Mesodermal cell (in vitro differentiated cells): ENCODE data around the gene CALCB.

ENCODE experiments used
- H3K27ac ChIP-seq: 2 replicates; pipeline ENCODE4 v1.7.0; 2013; ENCODE audit warnings: mild to moderate bottlenecking, low read depth, low read length, moderate library complexity; ENCODE audit not compliant: severe bottlenecking
- H3K36me3 ChIP-seq: 2 replicates; pipeline ENCODE4 v1.7.1; 2013; ENCODE audit warnings: mild to moderate bottlenecking, low read length, moderate library complexity; ENCODE audit not compliant: control insufficient read depth, insufficient read depth
- H3K4me1 ChIP-seq: one replicate; pipeline ENCODE4 v1.7.1; 2013; ENCODE audit warnings: mild to moderate bottlenecking, low read length; ENCODE audit not compliant: insufficient read depth, control insufficient read depth, poor library complexity, severe bottlenecking
- H3K4me3 ChIP-seq: 2 replicates; pipeline ENCODE4 v1.7.0; 2013; ENCODE audit warnings: low read length, control low read depth, mild to moderate bottlenecking; ENCODE audit not compliant: insufficient read depth, poor library complexity, severe bottlenecking; ENCODE audit errors: extremely low read depth
- H3K9me3 ChIP-seq: 2 replicates; pipeline ENCODE4 v1.7.1; 2013; ENCODE audit warnings: mild to moderate bottlenecking, low read length, moderate library complexity; ENCODE audit not compliant: control insufficient read depth
- WGBS, 2 experiments: methylation state at CpG; one replicate each; pipeline ENCODE4 v1.1.5; 2013; ENCODE audit warnings: missing lambda C conversion rate in 2 of 2; ENCODE audit not compliant: insufficient coverage in 2 of 2; 5-methylcytosine and 5-hydroxymethylcytosine counted together

Gene CALCB

DNA sequence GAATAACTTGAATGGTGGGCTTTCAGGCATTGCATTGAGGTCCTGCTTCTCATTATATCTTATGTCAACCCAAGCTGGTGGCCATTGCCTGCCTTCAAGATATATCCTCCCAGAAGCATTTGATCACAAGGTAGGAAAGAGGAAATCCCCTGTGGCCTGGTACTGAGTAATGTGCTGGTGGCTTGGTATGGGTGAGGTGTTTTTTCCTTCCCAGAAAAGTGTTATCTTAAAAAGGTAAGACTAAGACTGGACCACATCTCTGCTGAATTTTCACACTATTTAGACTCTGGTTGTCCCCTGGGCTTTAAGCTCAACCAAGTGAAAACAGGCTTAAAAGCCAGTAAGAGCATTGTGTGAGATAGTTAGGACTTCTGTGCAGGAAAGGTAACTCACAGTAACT is 45.0 kb downstream of the CALCB start:
- no peaks in the 10 kb centered on the region for H3K9me3 ChIP-seq
- peaks cover 2% of the 10 kb centered on the region for H3K4me1 ChIP-seq
- H3K27ac ChIP-seq, result no peak overlapping the region
- no peak overlapping the region for H3K4me3 ChIP-seq
- H3K36me3 ChIP-seq, result no peaks in the 10 kb centered on the region

DNA sequence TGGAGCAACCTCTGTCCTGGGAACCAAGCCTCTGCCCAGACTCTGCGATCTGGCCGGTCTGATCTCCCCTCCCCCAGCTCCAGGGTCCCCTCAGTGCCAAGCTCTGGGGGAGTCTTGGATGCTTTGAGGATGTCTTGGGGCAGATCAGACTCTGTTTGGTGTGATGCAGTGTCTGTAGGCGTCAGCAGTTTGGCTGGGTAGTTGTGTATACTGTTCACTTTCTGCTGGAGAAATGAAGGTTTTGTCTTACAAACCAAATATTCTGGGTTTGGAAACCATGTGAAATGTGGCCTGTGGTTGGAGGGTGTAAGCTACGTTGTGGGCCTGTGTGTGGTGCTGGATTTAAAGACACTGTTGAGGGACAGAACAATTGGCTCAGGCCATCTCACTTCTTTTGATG is 46.0 kb downstream of the CALCB start:
- Histone ChIP-seq H3K9me3 (no peaks in the 10 kb centered on the region), H3K4me3 (no peak overlapping the region), H3K4me1 (peaks cover 9% of the 10 kb centered on the region), H3K27ac (no peak overlapping the region), H3K36me3 (no peaks in the 10 kb centered on the region)
- 83 to 86% methylated on average over 1 to 3 of the region's 4 CpGs for WGBS, 2 experiments

DNA sequence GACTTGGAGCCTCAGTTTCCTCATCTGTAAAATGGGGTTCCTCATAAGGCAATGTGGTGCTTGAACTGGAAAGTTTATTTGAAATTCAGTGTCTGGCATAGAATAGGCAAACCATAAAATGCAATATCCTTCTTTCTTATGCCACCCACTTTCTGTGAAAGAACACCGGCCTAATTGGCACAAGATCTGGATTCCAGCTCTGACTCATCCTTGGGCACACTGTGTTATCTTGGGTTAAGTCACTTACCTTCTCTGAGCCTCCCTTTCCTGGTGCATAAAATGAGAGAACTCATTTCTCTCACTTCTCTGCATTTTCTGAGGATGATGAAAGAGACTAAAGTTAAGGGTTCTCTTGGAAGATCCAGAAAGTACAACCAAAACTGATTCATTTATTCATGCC is 46.4 kb downstream of the CALCB start:
- no peaks in the 10 kb centered on the region for H3K9me3 ChIP-seq
- H3K4me1 ChIP-seq, result peaks cover 10% of the 10 kb centered on the region
- 60 to 100% methylated on average over 1 of the region's 1 CpG for WGBS, 2 experiments
- H3K4me3 ChIP-seq, result no peak overlapping the region
- H3K27ac ChIP-seq, result no peak overlapping the region
- no peaks in the 10 kb centered on the region for H3K36me3 ChIP-seq

DNA sequence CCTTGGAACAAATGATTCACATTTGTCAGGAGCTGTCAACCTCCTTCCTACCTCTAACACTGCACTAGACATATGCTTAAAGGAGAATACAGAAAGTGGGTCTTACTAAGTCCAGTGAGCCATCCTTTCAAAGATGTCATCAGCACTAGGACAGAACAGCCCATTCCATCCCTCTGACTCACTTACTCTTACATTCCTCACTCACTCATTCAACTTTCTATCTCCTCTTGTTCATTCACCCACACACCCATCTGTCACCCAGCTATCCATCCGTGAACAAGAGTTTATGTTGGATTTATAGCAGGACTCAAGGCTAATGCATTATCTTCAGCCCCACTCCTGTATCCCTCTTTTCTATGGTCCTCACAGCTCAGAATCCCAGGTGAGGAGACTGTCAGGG is 50.5 kb downstream of the CALCB start:
- Histone ChIP-seq H3K36me3 (no peaks in the 10 kb centered on the region), H3K4me3 (no peak overlapping the region), H3K27ac (peak overlapping the region; percentile 47), H3K4me1 (peaks cover 10% of the 10 kb centered on the region), H3K9me3 (no peaks in the 10 kb centered on the region)
- no CpG with 5 or more reads among the region's 1 CpG for WGBS, 2 experiments

- no peaks in the 10 kb centered on the region for H3K9me3 ChIP-seq
- 75 to 89% methylated on average over 1 to 2 of the region's 2 CpGs for WGBS, 2 experiments
- no peak overlapping the region for H3K4me3 ChIP-seq
- H3K4me1 ChIP-seq, result peaks cover 10% of the 10 kb centered on the region
- H3K36me3 ChIP-seq, result no peaks in the 10 kb centered on the region
- no peak overlapping the region for H3K27ac ChIP-seq
Measured at GRCh38 chr11:15124528-15124927, 51.1 kb downstream of the CALCB start.

- no peak overlapping the region for H3K27ac ChIP-seq
- H3K4me1 ChIP-seq, result peaks cover 10% of the 10 kb centered on the region
- H3K9me3 ChIP-seq, result no peaks in the 10 kb centered on the region
- H3K4me3 ChIP-seq, result no peak overlapping the region
- no peaks in the 10 kb centered on the region for H3K36me3 ChIP-seq
- WGBS, 2 experiments, result 80 to 100% methylated on average over 1 of the region's 6 CpGs
Measured at GRCh38 chr11:15127341-15127740, 53.9 kb downstream of the CALCB start.
